Daoy (cell line): ENCODE results near the gene CNTNAP3B. TPM values are rescaled to one million over a fixed set of nuclear protein-coding genes. Genes with fewer than 3 reads are reported as not detected.
"Not testable (repeated sequence)": the region's sequence is repeated elsewhere in the genome, so short reads cannot be mapped to it uniquely, and the experiment has no call there.

Experiments used
- DNase-seq: peaks from one replicate; pipeline ENCODE4 v3.0.0-alpha.2; 2015; ENCODE audit warnings: low read depth
- total RNA-seq: library from RNA; depleted of rRNA; stranded (reverse); fragments of >200 nt; shearing (Covaris generic); gene quantifications from 2 replicates; pipeline ENCODE4 v1.2.3, GENCODE V29; 2014; rRNA removed

The CNTNAP3B gene
- total RNA-seq: 8.6 and 11.8 TPM in 2 replicates

DNA sequence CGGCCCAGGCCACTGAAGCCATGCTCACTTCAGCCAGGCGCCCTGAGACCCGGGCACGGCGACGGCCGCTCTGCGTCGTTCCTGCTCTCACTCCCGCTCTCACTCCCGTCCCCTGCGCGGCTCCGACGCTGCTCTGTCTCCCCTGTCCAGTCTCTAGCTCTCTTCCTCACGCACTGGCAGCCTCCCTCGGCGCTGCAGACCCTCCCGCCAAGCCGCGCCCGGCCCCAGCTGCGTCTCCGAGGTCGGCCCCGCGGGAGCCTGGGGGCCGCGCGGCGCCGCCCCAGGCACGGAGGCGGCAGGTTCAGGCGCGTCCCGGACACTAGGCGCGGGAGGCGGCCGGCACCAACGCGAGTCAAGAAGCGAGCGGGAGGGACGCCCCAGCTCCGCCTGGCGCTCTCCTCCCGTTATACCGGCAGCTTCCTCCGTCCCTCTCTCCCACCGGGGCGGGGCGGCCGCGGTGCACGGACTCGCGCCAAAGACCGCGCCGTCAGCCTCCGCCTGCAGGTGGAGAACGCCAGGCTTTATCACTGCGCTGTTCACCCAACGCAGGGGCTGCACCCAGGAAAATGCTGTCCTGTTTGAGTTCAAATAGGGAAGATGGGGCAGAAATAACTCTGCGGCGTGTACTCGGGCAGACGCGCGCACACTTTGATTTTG, at the start of gene CNTNAP3B:
CNTNAP3B (minus strand) TSS at position 354 of the 657 bp plus-strand sequence; CDS start at position 22, 332 bp downstream.
- peak; percentile 16 for DNase-seq

DNA sequence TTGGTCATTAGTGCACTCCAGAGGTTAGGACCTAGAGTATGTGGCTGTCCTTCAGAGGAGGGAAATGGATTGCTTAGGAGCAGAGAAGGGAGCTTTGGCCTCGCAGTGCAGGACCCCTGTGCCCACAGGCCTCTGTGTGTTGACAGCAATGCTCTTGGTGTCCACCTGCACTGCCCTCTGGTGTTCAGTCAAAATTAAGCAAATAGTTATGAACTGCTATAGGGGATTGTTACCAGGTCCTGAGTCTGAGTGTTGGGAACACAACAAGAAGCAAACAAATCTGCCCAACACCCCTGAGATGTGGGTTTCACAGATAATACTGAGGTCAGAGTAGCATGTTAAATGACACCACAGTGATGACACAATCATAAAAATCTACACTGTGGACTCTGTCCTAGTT, 31.1 kb upstream of the CNTNAP3B start:
- DNase-seq: peak; percentile 1

DNA sequence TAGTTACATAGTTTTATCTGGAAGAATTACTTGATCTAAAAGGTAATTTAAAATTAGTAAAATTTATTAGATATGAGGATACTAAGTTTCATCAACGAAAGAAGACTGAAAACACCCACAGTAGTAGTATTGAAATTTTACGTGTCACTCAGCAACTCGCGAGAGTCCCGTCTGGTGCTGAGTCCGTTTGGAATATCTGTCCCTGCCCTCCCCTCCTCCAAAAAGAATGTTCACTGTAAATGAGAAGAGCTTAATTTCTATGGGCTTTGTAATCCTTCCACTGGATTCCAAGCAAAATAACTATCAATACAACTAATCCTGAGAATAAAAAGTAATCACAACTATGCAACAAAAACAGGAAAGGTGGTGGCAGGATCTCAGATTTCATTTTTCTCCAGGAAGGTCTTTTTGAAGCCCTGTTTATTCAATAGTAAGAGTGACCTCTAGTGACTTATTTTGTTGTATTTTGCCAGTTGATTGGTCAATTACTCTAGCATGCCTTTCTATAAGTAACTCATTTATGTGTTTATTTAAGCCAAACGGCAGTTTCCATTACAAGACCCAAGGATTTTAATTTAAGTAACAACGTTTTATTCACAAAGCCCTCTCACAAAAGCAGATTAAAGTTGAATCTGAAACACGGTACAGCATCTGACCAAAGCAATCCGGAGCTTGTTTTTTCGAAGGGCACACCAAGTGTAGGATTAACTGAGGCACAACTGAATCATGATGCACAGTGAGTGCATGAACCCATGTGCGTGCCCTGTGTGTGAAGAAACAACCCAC, 2.0 kb downstream of the CNTNAP3B start:
- peak; percentile 23 for DNase-seq

DNA sequence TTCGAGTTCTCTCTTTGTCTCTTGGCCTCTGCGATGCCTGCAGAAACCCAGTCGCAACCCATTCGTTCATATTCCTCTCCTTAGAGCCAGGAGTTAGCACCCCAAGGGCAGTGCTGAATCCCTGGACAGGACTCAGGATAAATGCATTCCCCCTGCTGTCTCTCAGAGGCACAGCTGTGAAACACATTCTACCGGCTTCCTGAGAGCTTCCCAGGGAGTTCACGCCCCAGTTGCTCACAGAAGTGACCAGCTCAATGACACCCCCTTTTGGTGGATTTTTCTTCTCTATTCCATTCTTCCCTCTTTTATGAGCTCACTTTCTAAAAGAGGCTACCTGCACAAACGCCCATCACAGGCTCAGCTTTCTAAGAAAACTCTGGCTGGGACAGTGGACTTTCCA, 8.2 kb downstream of the CNTNAP3B start:
- DNase-seq: peak; percentile 13

DNA sequence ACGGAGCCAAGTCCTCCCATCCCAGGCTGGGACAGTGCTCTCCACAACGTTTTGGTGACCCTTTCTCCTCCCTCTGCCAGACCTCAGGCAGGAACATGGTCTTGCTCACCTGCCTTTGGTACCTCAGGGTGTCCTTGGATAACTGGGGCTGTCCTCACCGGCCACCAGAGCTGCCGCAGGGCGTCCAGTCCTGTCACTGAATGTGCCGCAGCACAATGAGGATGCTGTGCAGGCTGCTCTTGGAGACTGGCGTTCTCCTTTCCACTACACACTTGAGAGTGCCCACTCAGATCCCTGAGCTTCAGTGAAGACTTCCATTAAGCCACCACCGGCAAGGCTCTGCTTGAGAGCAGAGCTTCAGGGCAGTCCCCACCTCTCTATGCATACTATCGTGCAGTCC, 33.3 kb downstream of the CNTNAP3B start:
- DNase-seq: not testable (repeated sequence)

DNA sequence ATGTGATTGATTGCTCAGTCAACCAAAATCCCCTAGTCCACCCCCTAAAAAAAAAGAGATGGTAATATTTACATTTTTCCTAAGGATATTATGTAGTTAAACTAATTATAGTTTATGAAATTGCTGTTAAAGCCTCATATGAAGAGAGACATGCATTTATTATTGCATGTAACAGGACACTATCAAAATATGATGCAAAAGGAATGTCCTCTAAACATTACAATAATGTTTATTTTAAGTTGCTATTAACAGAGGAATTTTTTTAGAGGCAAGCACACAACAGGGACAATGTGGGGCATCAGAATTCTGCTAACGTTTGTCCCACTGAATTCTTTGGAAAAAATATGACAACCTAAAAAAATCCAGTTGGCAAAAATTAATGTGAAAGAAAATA, 44.7 kb downstream of the CNTNAP3B start:
- not testable (repeated sequence) for DNase-seq

DNA sequence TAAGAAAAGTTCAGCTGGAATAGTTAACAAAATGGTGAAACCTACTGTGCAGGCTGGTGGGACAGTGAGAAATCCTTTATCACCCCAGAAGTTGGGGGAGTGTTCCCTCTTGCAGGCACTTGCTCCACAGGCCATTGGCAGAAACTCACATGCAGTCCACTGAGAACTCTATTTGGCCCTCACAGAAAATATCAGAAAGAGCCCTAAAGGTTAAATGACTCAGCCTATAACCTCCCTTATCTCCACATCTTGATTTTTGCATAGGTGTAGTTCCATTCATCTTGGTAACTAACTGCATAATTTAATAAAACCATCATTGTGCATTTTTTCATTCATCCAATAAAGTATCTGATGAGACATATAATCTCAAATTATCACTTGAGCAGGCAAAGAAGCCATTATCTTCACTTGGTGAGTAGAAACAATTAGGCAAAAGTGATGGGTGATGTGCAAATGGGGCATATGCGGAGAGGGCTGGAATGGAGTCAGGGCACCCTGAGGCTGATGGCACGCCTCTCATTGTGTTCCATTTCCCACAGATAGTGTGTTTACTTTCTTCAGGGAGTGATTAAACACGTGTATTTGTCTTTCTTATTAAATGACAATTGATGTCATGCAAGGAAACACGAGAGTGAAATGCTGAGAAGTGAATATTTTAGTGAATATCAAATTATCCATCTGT, 45.2 kb downstream of the CNTNAP3B start:
- DNase-seq: not testable (repeated sequence)

DNA sequence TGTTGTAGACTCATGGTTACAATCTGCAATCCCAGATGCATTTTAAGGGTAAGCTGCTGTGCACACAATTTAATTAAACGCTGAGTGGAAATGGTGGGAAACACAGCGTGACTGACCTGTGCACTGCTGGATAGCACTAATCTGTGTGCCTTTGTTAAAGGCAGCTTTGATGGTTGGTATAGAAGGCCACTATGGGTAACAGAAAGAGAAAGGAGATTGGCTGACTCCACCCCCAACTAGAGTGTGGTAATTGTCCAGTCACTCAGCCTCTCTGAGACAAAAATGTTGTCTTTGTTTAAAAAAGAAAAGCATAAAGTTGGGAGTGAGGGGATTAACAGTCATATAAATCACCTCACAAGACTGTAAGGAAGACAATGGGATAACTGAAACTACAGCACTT, 48.9 kb downstream of the CNTNAP3B start:
- DNase-seq: peak; percentile 0

DNA sequence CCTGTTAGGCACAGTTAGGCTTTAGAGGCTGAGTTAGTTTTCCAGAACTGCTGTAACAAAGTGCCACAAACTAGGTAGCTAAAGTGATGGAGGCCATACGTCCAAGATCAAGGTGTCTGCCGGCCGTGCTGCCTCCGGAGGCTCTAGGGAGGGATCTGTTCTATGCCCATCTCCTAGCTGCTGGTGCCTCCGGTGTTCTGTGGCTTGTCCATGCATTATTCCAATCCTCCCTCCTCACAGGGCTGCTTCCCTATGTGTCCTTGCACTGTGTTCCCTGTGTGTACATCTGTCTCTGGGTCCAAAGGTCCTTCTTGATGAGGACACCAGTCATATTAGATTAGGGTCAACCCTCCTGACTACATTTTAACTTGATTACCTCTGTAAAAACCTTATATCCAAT, 54.4 kb downstream of the CNTNAP3B start:
- DNase-seq: not testable (repeated sequence)

DNA sequence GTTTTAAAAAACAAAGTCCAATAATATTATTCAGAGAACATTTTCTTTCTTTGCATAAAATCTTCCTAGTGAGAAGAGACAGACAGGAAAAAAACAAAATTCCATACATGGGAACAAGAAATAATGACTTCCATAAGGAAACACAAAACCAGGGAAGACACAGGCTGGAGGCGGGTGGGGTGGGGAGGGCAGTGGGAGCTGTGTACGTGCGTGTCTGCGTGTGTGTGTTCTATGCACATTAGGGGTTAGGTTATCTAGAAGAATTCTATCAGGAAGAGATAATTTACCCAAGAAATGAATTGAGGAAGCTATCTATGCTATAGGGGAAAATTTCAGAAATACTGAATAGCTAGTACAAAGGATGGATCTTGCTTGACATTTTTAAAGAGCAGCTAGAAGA, 58.2 kb downstream of the CNTNAP3B start:
- not testable (repeated sequence) for DNase-seq

DNA sequence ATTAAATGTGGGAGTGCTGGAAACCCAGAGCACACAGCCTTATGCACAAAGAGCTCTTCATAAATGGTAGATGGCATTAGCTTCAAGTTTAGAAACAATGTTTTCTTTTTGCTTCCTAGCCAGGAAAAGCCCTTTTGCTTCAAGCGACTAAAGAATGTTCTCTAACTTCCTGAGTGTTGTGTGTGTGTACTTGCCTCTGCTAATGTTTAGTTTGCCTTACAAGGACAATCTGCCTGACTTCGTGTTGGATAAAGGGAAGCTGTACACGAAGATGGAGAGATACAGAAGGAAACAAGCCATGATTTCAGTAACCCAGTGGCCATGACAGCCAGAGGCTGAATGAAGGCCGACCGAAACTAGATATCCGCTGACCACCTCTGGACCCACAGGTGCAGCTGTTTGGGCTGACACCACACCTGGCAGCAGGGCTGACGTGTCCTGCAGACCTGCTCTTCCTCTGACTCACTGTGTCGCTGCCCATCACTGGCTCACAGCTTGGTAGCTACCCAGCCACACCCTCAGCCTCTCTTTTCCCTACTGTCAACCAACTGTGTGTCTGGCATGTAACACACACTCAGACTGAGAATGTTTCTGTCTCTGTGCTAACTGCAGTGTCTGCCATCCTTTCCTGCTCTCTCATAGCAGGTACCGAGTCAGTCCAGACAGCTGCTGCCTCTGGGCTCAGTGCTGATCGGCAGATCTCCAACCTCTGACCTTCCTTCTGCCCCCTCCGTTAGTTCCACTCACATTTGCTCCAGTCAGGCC, 59.0 kb downstream of the CNTNAP3B start:
- DNase-seq: not testable (repeated sequence)

DNA sequence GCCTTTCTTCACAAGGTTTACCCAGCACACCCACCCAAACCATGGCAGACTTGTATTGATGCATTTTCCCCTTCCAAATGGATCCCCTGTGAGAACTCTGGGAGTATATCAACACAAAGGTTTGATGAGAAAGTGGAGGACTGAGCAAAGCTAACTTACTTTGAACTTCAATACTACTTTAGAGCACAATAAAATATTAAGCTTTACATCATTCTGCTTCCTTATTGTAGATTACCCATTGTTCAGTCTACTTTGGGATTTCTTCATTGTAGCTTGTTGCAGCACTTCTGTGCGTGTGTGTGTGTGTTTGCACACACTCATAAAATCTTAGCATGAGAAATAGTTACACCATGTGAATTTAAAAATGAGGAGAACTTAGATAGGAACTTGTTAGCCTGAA, 75.4 kb downstream of the CNTNAP3B start:
- DNase-seq: not testable (repeated sequence)

DNA sequence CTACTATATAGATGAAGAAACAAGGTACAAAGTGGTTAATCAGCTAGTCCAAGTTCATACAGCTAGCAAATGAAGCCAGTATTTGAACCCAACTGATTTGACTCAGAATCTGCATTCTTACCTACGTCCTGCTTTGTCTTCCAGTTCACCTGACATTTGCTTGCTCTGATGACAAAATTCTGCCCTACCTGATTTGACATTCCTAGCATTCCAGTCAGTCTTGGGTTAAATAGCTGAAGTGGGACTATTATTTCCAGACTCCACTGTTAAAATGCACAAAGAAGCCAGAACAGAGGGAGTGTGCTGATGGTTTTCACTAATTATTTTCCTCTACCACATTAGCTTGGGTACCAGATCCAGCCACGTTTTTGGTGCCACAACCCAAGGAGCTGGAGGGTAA, 78.5 kb downstream of the CNTNAP3B start:
- not testable (repeated sequence) for DNase-seq

DNA sequence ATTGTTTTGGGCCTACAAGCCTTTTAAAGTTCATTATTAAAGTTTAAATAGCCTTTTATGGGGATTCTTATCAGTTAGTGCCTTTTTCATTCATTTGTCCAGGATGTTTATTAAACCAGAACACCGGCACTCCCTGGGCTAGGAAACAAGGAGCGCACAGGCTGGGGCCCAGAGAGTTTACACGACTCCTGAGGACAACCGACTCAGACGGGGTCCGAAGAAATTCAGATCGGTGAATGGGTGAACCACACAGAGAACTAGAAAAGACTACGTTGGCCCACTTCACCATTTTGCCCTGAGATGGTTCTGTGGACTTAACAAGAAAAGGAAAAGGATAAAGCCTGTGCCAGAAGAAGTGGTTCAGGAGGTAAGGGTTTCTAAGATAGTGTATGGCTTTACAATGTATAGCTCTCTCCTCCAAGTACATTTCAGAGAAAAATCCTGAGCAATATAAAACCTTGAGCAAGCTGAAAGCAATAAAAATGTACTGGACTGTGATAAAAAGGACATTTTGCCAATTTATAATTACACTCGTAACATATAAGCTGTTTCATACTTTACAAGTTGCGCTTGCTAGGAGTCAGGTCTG, 84.7 kb downstream of the CNTNAP3B start:
- DNase-seq: not testable (repeated sequence)

DNA sequence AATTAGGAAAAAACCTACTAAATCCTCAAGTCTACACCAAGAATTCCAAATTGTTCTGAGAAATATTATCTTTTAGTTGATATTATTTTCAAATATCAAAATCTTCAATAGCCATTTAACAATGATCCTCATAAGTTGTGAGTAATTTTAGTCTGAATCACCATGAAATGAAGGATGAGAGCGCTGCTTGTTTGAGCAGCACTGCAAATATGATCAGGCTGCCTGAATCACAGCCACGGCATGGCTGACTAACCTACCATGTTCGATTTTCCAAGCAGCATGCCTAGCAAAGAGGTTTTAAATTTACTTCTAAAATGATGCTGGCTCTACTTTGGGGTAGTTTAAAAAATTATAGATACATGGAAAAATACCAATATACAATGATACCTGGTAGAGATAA, 95.7 kb downstream of the CNTNAP3B start:
- DNase-seq: not testable (repeated sequence)

DNA sequence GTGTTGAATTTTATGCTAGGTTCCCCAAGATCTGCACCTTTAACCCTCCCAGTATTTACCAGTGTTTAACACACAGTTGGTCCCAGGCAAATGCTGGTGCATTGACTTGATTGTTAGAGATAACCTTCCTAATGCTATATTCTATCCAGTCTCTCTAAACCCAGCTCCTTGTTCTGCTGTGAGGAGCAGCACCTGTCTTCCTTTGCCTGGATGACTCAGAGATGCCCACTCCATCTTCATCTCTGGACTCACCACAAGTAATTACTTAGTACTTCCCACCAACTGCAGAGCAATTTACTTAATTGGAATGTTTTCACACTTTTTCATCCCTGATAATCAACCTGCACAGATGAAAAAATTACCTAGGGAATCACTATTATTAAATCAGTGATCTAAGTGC, 108.6 kb downstream of the CNTNAP3B start:
- DNase-seq: not testable (repeated sequence)

DNA sequence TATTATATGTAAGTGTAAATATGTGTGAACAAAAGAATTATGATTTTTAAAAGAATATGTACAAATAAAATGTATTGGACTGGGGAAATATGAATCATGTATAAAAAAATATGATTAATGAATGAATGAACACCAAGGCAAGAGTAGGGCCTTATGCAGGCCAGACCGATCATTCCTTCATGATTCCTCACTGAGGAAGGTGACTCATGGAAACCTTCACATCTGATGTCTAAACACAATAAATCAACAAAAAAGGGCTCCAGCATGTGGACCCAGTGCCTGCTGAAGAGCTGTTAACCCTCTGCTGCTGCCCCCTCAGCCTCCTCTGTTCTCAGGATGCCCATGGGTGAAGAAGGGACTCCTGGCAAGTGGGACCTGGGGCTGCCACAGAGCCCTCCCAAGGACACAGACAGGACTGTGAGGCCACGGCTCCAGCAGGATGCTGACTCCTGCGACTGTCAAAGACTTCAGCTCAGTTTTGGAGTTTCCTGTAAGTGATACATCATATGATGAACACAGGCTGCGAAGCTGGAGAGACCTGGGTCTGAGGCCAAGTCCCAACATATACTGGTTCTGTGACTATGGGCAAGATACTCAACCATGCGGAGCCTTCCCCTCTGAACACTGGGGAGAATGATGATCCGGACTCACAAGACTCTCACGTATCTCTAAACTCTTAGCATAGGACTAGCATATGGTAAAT, 110.9 kb downstream of the CNTNAP3B start:
- peak; percentile 45 for DNase-seq

DNA sequence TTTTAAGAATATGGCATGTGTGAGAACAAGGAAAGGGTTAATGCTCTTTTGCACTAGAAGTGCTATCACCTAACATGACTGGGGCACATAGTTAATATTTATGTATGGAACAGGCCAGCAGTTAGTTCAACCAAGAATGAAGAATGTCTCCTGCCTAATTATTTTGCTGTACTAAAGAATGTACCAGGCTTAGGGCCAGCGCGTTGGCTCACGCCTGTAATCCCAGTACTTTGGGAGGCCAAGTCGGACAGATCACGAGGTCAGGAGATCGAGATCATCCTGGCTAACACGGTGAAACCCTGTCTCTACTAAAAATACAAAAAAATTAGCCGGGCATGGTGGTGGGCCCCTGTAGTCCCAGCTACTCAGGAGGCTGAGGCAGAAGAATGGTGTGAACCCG, 114.9 kb downstream of the CNTNAP3B start:
- DNase-seq: not testable (repeated sequence)

DNA sequence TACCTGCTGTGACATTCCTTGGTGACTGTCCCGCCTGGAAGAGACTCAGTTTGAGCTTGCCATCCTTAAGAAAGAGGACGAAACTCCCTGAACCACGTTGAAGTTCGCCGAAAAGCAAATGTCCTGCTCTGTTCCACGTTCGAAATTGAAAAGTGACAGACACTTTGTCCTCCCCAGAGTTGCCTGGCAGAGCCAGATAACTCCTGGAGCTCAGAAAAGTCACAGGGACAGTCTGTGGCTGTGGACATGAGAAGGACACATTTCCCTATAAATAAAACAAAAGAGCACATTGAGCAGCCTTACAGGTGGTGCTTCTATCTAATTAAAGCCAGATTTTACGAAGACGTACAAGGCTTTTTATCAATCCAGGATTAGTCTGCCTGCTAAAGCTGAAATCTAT, 137.6 kb downstream of the CNTNAP3B start:
- not testable (repeated sequence) for DNase-seq

DNA sequence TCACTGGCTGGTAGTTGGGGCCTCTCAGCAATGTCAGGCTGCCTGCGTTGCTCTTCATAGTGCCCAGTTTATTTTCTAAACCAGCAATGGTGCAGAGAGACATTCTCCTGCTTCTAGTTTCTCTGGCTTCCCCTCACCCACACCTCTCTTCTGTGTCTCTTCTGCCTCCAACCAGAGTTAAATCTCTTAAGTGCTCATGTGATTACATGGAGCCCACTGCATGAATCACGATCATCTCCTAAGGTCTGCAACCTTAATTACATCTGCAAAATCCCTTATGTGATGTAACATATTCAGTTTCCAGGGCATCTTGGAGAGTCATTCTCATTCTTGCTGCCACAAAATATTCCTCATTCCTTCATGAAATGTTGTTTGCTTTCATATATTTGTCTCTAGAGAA, 149.0 kb downstream of the CNTNAP3B start:
- not testable (repeated sequence) for DNase-seq
